ENCODE results near the gene ALPL. TPM values are rescaled to one million over a fixed set of nuclear protein-coding genes. Genes with fewer than 3 reads are reported as not detected.

Gene ALPL
- total RNA-seq, 1 donor from 2014 or later: 6.6 TPM

- Histone ChIP-seq H3K27me3 (no peaks in the 10 kb centered on the region), H3K27ac (no peak overlapping the region), H3K4me3 (no peak overlapping the region), H3K4me1 (no peaks in the 10 kb centered on the region), H3K36me3 (no peaks in the 10 kb centered on the region), H3K9me3 (no peaks in the 10 kb centered on the region)
- intact Hi-C loops (cut with DNase I): no loop called here
- TF ChIP-seq, protein P1, sequence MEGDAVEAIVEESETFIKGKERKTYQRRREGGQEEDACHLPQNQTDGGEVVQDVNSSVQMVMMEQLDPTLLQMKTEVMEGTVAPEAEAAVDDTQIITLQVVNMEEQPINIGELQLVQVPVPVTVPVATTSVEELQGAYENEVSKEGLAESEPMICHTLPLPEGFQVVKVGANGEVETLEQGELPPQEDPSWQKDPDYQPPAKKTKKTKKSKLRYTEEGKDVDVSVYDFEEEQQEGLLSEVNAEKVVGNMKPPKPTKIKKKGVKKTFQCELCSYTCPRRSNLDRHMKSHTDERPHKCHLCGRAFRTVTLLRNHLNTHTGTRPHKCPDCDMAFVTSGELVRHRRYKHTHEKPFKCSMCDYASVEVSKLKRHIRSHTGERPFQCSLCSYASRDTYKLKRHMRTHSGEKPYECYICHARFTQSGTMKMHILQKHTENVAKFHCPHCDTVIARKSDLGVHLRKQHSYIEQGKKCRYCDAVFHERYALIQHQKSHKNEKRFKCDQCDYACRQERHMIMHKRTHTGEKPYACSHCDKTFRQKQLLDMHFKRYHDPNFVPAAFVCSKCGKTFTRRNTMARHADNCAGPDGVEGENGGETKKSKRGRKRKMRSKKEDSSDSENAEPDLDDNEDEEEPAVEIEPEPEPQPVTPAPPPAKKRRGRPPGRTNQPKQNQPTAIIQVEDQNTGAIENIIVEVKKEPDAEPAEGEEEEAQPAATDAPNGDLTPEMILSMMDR (IDR thresholded peaks at IDR 0.05): no peak
- TF ChIP-seq POLR2AphosphoS5 (IDR thresholded peaks at IDR 0.05; ENCODE audit: insufficient read depth in 1 of 2, low read depth in 1 of 2) (no peak), POLR2A (IDR thresholded peaks at IDR 0.05) (no peak)
- DNase-seq (ENCODE audit: extremely low spot score in 2 of 2): no peak
Measured at GRCh38 chr1:21523297-21523813, 14.1 kb downstream of the ALPL start.

GRCh38 chr1:21524220-21524619 is 15.0 kb downstream of the ALPL start:
- H3K27me3 ChIP-seq: no peaks in the 10 kb centered on the region
- H3K9me3 ChIP-seq: no peaks in the 10 kb centered on the region
- no peaks in the 10 kb centered on the region for H3K4me1 ChIP-seq
- no peaks in the 10 kb centered on the region for H3K36me3 ChIP-seq
- H3K4me3 ChIP-seq: no peak overlapping the region
- intact Hi-C loops (cut with DNase I): no loop called here
- TF ChIP-seq POLR2A (IDR thresholded peaks at IDR 0.05) (no peak), POLR2AphosphoS5 (IDR thresholded peaks at IDR 0.05; ENCODE audit: insufficient read depth in 1 of 2, low read depth in 1 of 2) (no peak)
- TF ChIP-seq, protein P1 (IDR thresholded peaks at IDR 0.05): no peak
- no peak overlapping the region for H3K27ac ChIP-seq
- DNase-seq (ENCODE audit: extremely low spot score in 2 of 2): no peak

DNA sequence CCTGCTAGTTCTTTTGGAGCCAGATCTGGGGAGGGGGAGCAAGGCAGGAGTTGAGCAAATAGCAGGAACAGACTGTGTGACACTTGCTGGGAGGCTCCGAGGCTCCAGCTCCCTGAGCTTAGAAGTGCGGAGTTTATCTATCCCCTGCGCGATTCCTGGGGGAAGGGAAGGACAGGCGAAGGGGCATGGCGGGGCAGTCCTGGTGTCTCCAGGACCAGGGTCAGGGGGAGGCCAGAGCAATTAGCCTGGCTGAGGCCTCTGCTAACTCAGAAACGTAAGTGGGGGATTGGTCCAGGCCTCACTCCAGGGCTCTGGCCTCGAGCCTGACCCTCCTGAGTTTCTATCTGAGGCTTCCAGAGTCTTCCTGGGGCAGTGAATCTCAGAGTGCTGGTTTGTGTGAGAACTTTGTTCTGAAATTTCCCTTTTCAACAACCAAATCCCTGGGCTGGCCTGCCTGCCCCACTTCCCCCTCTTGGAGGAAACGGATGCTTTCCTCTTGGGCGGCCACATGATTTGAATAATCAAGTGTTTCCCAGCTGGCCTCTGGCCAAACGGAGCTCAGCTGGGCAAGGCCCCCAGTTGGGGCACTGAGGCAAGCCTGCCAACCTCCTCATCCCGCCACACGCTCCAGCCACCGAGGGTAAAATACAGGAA is 15.6 kb downstream of the ALPL start:
- no peaks in the 10 kb centered on the region for H3K4me1 ChIP-seq
- no peaks in the 10 kb centered on the region for H3K27me3 ChIP-seq
- intact Hi-C loops (cut with DNase I): no loop called here
- no peaks in the 10 kb centered on the region for H3K9me3 ChIP-seq
- no peak overlapping the region for H3K4me3 ChIP-seq
- TF ChIP-seq, protein P1 (IDR thresholded peaks at IDR 0.05): no peak
- TF ChIP-seq POLR2AphosphoS5 (IDR thresholded peaks at IDR 0.05; ENCODE audit: insufficient read depth in 1 of 2, low read depth in 1 of 2) (no peak), POLR2A (IDR thresholded peaks at IDR 0.05) (no peak)
- H3K36me3 ChIP-seq: no peaks in the 10 kb centered on the region
- DNase-seq (ENCODE audit: extremely low spot score in 2 of 2): no peak
- H3K27ac ChIP-seq: no peak overlapping the region

- no peak for DNase-seq (ENCODE audit: extremely low spot score in 2 of 2)
Measured at GRCh38 chr1:21525340-21525717, 16.1 kb downstream of the ALPL start.

GRCh38 chr1:21526441-21526840 is 17.2 kb downstream of the ALPL start:
- no peaks in the 10 kb centered on the region for H3K36me3 ChIP-seq
- intact Hi-C loops (cut with DNase I): no loop called here
- no peak overlapping the region for H3K27ac ChIP-seq
- no peaks in the 10 kb centered on the region for H3K4me1 ChIP-seq
- no peak for DNase-seq (ENCODE audit: extremely low spot score in 2 of 2)
- H3K4me3 ChIP-seq: no peak overlapping the region
- no peaks in the 10 kb centered on the region for H3K9me3 ChIP-seq
- no peak for TF ChIP-seq POLR2AphosphoS5 (IDR thresholded peaks at IDR 0.05; ENCODE audit: insufficient read depth in 1 of 2, low read depth in 1 of 2)
- TF ChIP-seq, protein P1 (IDR thresholded peaks at IDR 0.05): no peak
- no peak for TF ChIP-seq POLR2A (IDR thresholded peaks at IDR 0.05)
- H3K27me3 ChIP-seq: no peaks in the 10 kb centered on the region

More at GRCh38 chr1:21525340-21525717, 16.1 kb downstream of the ALPL start:
- no peaks in the 10 kb centered on the region for H3K4me1 ChIP-seq
- TF ChIP-seq POLR2AphosphoS5 (IDR thresholded peaks at IDR 0.05; ENCODE audit: insufficient read depth in 1 of 2, low read depth in 1 of 2) (no peak), POLR2A (IDR thresholded peaks at IDR 0.05) (no peak)
- TF ChIP-seq, protein P1 (IDR thresholded peaks at IDR 0.05): no peak
- no peaks in the 10 kb centered on the region for H3K9me3 ChIP-seq
- no peak overlapping the region for H3K27ac ChIP-seq
- no peaks in the 10 kb centered on the region for H3K27me3 ChIP-seq
- no peaks in the 10 kb centered on the region for H3K36me3 ChIP-seq
- intact Hi-C loops (cut with DNase I): no loop called here
- H3K4me3 ChIP-seq: no peak overlapping the region
